22Rv1 (cell line): ENCODE measurements around the gene VKORC1L1.
"Not testable (repeated sequence)": the region's sequence is repeated elsewhere in the genome, so short reads cannot be mapped to it uniquely, and the experiment has no call there.

Experiments
- ZFX ChIP-seq: fragments of 450-650 bp; IDR thresholded peaks from 2 replicates; pipeline ENCODE4 v1.6.1; 2017; ENCODE audit warnings: antibody characterized with exemption, borderline replicate concordance
- TF ChIP-seq, protein P1 (sequence below): fragments of 450-650 bp; IDR thresholded peaks from 2 replicates; pipeline ENCODE4 v1.5.1; 2017; ENCODE audit warnings: mild to moderate bottlenecking

GRCh38 chr7:65871451-65871850, 1.4 kb upstream of the VKORC1L1 start:
- TF ChIP-seq, protein P1, sequence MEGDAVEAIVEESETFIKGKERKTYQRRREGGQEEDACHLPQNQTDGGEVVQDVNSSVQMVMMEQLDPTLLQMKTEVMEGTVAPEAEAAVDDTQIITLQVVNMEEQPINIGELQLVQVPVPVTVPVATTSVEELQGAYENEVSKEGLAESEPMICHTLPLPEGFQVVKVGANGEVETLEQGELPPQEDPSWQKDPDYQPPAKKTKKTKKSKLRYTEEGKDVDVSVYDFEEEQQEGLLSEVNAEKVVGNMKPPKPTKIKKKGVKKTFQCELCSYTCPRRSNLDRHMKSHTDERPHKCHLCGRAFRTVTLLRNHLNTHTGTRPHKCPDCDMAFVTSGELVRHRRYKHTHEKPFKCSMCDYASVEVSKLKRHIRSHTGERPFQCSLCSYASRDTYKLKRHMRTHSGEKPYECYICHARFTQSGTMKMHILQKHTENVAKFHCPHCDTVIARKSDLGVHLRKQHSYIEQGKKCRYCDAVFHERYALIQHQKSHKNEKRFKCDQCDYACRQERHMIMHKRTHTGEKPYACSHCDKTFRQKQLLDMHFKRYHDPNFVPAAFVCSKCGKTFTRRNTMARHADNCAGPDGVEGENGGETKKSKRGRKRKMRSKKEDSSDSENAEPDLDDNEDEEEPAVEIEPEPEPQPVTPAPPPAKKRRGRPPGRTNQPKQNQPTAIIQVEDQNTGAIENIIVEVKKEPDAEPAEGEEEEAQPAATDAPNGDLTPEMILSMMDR = not testable (repeated sequence)
- not testable (repeated sequence) for TF ChIP-seq ZFX
